Right lobe of liver (tissue), 6 donors: ENCODE measurements around the gene KLHL15. TPM values are rescaled to one million over a fixed set of nuclear protein-coding genes. Genes with fewer than 3 reads are reported as not detected.

Experiments
- ATAC-seq, 4 donors: fragments of 200-7000 bp; cut with Tn5 transposase; one replicate each; pipeline ENCODE4 v1.9.1; 2020; ENCODE audit warnings: mild to moderate bottlenecking in 4 of 4, moderate library complexity in 4 of 4
- DNase-seq, 3 donors: peaks; one replicate each; pipeline ENCODE4 v3.0.0-alpha.2; 2020
- H3K27ac ChIP-seq, 3 donors: fragments of 200-600 bp; one replicate each; pipeline ENCODE4 v1.8.0; 2022
- H3K27me3 ChIP-seq, 2 donors: fragments of 200-600 bp; one replicate each; pipeline ENCODE4 v1.8.0; 2022
- H3K36me3 ChIP-seq, 4 donors: fragments of 200-600 bp; sonication (generic) in 1 of 4; one replicate each; pipeline versions ENCODE4 v1.5.1 to v1.8.0; 2017 to 2022; ENCODE audit warnings: control low read depth in 1 of 4
- H3K4me1 ChIP-seq, 4 donors: fragments of 200-600 bp; sonication (generic) in 1 of 4; one replicate each; pipeline versions ENCODE4 v1.5.1 to v1.8.0; 2017 to 2022; ENCODE audit warnings: control low read depth in 1 of 4
- H3K4me3 ChIP-seq, 3 donors: fragments of 200-600 bp; one replicate each; pipeline ENCODE4 v1.8.0; 2022
- H3K9me3 ChIP-seq, 4 donors: fragments of 200-600 bp; sonication (generic) in 1 of 4; one replicate each; pipeline versions ENCODE4 v1.5.1 to v1.8.0; 2017 to 2022; ENCODE audit warnings: control low read depth in 1 of 4
- CTCF ChIP-seq, 4 donors: fragments of 200-600 bp in 3 of 4; fragments of 450-650 bp in 1 of 4; IDR thresholded peaks; one replicate each; pipeline versions ENCODE4 v1.5.1 to v1.8.0; 2016 to 2022; ENCODE audit warnings: antibody characterized with exemption in 4 of 4, mild to moderate bottlenecking in 2 of 4
- POLR2A ChIP-seq: fragments of 450-650 bp; IDR thresholded peaks from one replicate; pipeline ENCODE4 v1.6.1; 2017; ENCODE audit warnings: antibody characterized with exemption, mild to moderate bottlenecking
- WGBS: methylation state at CpG from one replicate; pipeline ENCODE4 v1.1.6; 2018; ENCODE audit warnings: low coverage, low lambda C conversion rate; ENCODE audit not compliant: insufficient coverage; ENCODE audit errors: missing lambda C conversion rate; 5-methylcytosine and 5-hydroxymethylcytosine counted together
- intact Hi-C, 2 donors: fragments of 100-400 bp; cut with DNase I; formaldehyde crosslinking; loops; one replicate each; pipeline versions ENCODE4 v1.11.2 to v1.14.1; 2022
- total RNA-seq, 6 experiments: library from RNA; depleted of rRNA in 2 of 6; stranded (reverse); fragments of >200 nt in 2 of 6; fragmentation: NEBNext Ultra II Directional in 3 of 6; extraction: Animal tissue kit (Norgen Biotek cat#: 25700) in 3 of 6; gene quantifications; one replicate each; pipeline versions ENCODE4 v1.1.0 to v1.2.4, GENCODE V29; 2016 to 2023
- donor health status: DM: no; HTN: yes; CAD: no.
- donor health status: DM: no; HTN: no; CAD: no.
- donor health status: DM: no; HTN: no; CAD: no.
- donor health status: DM: no; HTN: yes; CAD: no.
- donor health status: DM: no; HTN: yes; CAD: no.

The KLHL15 gene
- total RNA-seq, 6 experiments from 2014 or later: 4.7 to 6.7 (median 6.0) TPM

- Histone ChIP-seq H3K4me1 (peaks cover 0 to 7% (median 0%) of the 10 kb centered on the region in 4 donors), H3K9me3 (no peaks in the 10 kb centered on the region), H3K27ac (no peak overlapping the region), H3K36me3 (no peaks in the 10 kb centered on the region), H3K27me3 (no peaks in the 10 kb centered on the region), H3K4me3 (no peak overlapping the region)
- no peak for DNase-seq
- ATAC-seq: no peak
- TF ChIP-seq POLR2A (no peak), CTCF (IDR thresholded peaks at IDR 0.05) (no peak)
- 100% methylated on average over 1 of the region's 1 CpG for WGBS
- intact Hi-C loops: no loop called here
Measured at GRCh38 chrX:24012266-24012665, 14.7 kb downstream of the KLHL15 start.

DNA sequence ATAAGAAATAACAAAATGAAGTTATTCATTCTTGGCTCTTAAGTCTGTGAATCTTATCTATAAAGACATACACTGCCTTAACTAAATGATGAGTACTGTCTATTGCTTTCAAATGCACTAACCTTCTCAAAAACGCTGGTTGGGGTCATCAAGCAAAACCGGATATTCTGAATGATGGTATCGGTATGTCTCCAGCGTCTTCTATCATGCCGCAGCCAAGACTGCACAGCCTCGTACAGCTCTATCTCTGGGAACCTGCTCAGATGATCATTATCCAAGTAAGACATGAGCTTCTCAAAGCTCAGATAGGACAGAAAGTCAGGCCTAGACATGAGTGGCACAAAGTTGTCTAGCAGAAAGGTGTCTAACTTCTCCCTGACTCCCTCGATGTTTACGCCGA lies 21.1 kb downstream of the KLHL15 start:
- intact Hi-C loops: no loop called here
- 84% methylated on average over 6 of the region's 9 CpGs for WGBS
- no peaks in the 10 kb centered on the region for H3K4me1 ChIP-seq
- H3K4me3 ChIP-seq: no peak overlapping the region
- no peak for TF ChIP-seq POLR2A
- no peak for ATAC-seq
- no peak for DNase-seq
- H3K27ac ChIP-seq: no peak overlapping the region
- no peaks in the 10 kb centered on the region for H3K36me3 ChIP-seq
- no peaks in the 10 kb centered on the region for H3K9me3 ChIP-seq
- no peaks in the 10 kb centered on the region for H3K27me3 ChIP-seq

DNA sequence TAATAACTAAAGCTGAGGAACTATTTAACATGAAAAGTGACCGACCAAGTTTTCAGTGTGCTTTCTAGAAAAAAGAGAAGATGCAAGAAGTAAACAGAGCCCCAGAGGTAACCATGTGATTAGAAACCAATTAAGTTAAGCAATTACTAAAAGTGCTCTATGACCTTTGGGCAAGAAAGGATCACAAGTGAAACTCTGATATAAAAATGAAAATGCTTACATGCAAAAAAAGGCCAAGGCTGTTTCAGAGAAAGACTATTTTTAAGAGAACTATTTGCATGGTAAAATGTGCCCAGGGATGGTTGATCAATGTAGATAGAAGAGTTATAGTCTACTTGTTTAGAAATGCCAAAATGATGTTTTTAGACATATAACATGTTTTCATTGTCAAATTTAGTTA lies 22.0 kb downstream of the KLHL15 start:
- no peak for DNase-seq
- H3K27me3 ChIP-seq: no peaks in the 10 kb centered on the region
- H3K4me1 ChIP-seq: no peaks in the 10 kb centered on the region
- H3K27ac ChIP-seq: no peak overlapping the region
- no peak for TF ChIP-seq CTCF (IDR thresholded peaks at IDR 0.05)
- TF ChIP-seq POLR2A: no peak
- H3K36me3 ChIP-seq: no peaks in the 10 kb centered on the region
- intact Hi-C loops: no loop called here
- no peak overlapping the region for H3K4me3 ChIP-seq
- no peak for ATAC-seq
- WGBS: 24% methylated on average over 1 of the region's 1 CpG
- H3K9me3 ChIP-seq: no peaks in the 10 kb centered on the region

DNA sequence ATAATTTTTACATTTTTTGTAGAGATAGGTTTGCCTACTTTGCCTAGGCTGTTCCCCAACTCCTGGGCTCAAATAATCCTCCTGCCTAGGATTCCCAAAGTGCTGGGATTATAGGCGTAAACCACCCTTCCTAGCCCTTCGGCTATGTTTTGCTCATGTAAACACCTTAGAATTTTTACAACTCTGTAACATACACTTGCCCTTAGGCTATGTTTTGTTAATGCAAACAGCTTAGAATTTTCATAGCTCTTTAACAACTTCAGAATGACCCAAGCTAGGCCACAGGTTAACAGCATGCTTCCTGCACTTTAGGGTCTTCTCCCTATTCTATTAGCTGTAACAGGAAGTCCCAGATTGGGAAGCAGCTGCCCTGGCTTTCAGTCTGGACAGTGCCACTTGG lies 24.2 kb downstream of the KLHL15 start:
- no peak for DNase-seq
- Histone ChIP-seq H3K4me1 (no peaks in the 10 kb centered on the region), H3K9me3 (no peaks in the 10 kb centered on the region), H3K27ac (no peak overlapping the region), H3K36me3 (no peaks in the 10 kb centered on the region), H3K27me3 (no peaks in the 10 kb centered on the region), H3K4me3 (no peak overlapping the region)
- ATAC-seq: no peak
- WGBS: 85% methylated on average over 2 of the region's 2 CpGs
- TF ChIP-seq POLR2A (no peak), CTCF (IDR thresholded peaks at IDR 0.05) (no peak)
- intact Hi-C loops: no loop called here

GRCh38 chrX:24002167-24002566 lies 24.8 kb downstream of the KLHL15 start:
- Histone ChIP-seq H3K36me3 (no peaks in the 10 kb centered on the region), H3K9me3 (no peaks in the 10 kb centered on the region), H3K27ac (no peak overlapping the region), H3K4me3 (no peak overlapping the region), H3K27me3 (no peaks in the 10 kb centered on the region), H3K4me1 (no peaks in the 10 kb centered on the region)
- no peak for ATAC-seq
- no peak for DNase-seq
- intact Hi-C loops: no loop called here
- 56% methylated on average over 1 of the region's 1 CpG for WGBS
- TF ChIP-seq CTCF (IDR thresholded peaks at IDR 0.05): no peak
- no peak for TF ChIP-seq POLR2A
